HG03045 (cell line): Measurements from ENCODE around the gene MICAL3.

Experiments used
- ATAC-seq: cut with Tn5 transposase; IDR thresholded peaks from one replicate; pipeline ENCODE4 v1.9.1; 2021; ENCODE audit warnings: mild to moderate bottlenecking, moderate library complexity; ENCODE audit not compliant: unreplicated experiment

The MICAL3 gene

GRCh38 chr22:17873804-17874203, 150.6 kb downstream of the MICAL3 start:
- no peak for ATAC-seq

GRCh38 chr22:17873116-17873515, 151.2 kb downstream of the MICAL3 start:
- no peak for ATAC-seq

GRCh38 chr22:17872471-17872870, 151.9 kb downstream of the MICAL3 start:
- no peak for ATAC-seq

GRCh38 chr22:17871726-17872458, 152.5 kb downstream of the MICAL3 start:
- no peak for ATAC-seq

GRCh38 chr22:17870407-17870806, 154.0 kb downstream of the MICAL3 start:
- ATAC-seq, result no peak

GRCh38 chr22:17869285-17870096, 154.9 kb downstream of the MICAL3 start:
- ATAC-seq, result no peak

- no peak for ATAC-seq
These were observed 155.6 kb downstream of the MICAL3 start for GRCh38 chr22:17868771-17869170.

- ATAC-seq, result no peak
These were observed 157.1 kb downstream of the MICAL3 start for GRCh38 chr22:17867160-17867785.

GRCh38 chr22:17866621-17867020, 157.7 kb downstream of the MICAL3 start:
- no peak for ATAC-seq

- ATAC-seq, result no peak
These were observed 158.2 kb downstream of the MICAL3 start for GRCh38 chr22:17866127-17866526.

GRCh38 chr22:17865183-17866055, 158.9 kb downstream of the MICAL3 start:
- no peak for ATAC-seq

GRCh38 chr22:17864398-17865182, 159.8 kb downstream of the MICAL3 start:
- ATAC-seq, result no peak

GRCh38 chr22:17862646-17863181, 161.6 kb downstream of the MICAL3 start:
- no peak for ATAC-seq

- ATAC-seq, result no peak
These were observed 162.5 kb downstream of the MICAL3 start for GRCh38 chr22:17861909-17862308.

GRCh38 chr22:17860220-17860965, 164.0 kb downstream of the MICAL3 start:
- no peak for ATAC-seq

- ATAC-seq, result no peak
These were observed 166.3 kb downstream of the MICAL3 start for GRCh38 chr22:17858033-17858432.

GRCh38 chr22:17855572-17856290, 168.6 kb downstream of the MICAL3 start:
- ATAC-seq, result no peak

GRCh38 chr22:17853073-17853472, 171.3 kb downstream of the MICAL3 start:
- ATAC-seq, result no peak
